Activated CD8-positive, alpha-beta memory T cell treated with anti-CD3 and anti-CD28 coated beads for 4 hours (primary cell): Measurements from ENCODE around the gene ATP10A.
"Not testable (repeated sequence)": the region's sequence is repeated elsewhere in the genome, so short reads cannot be mapped to it uniquely, and the experiment has no call there.

Experiments
- DNase-seq, 2 donors: peaks; one replicate each; pipeline ENCODE4 v3.0.0-alpha.2; 2020; ENCODE audit warnings: low read depth in 2 of 2

The ATP10A gene

GRCh38 chr15:25882466-25882865 lies 19.3 kb upstream of the ATP10A start:
- no peak for DNase-seq

- not testable (repeated sequence) for DNase-seq
Observed at GRCh38 chr15:25880877-25881276, 17.8 kb upstream of the ATP10A start.

GRCh38 chr15:25880411-25880810 lies 17.3 kb upstream of the ATP10A start:
- DNase-seq: no peak

- no peak for DNase-seq
Observed at GRCh38 chr15:25879438-25879837, 16.3 kb upstream of the ATP10A start.

GRCh38 chr15:25877681-25878080 lies 14.6 kb upstream of the ATP10A start:
- no peak for DNase-seq

- no peak for DNase-seq
Observed at GRCh38 chr15:25876231-25877140, 13.4 kb upstream of the ATP10A start.

- no peak for DNase-seq
Observed at GRCh38 chr15:25875566-25875965, 12.4 kb upstream of the ATP10A start.

GRCh38 chr15:25874379-25874778 lies 11.3 kb upstream of the ATP10A start:
- no peak for DNase-seq

- DNase-seq: no peak
Observed at GRCh38 chr15:25871403-25871802, 8.3 kb upstream of the ATP10A start.

GRCh38 chr15:25870938-25871337 lies 7.8 kb upstream of the ATP10A start:
- DNase-seq: no peak

- no peak for DNase-seq
Observed at GRCh38 chr15:25869701-25870100, 6.6 kb upstream of the ATP10A start.

- DNase-seq: no peak
Observed at GRCh38 chr15:25866874-25867273, 3.7 kb upstream of the ATP10A start.

- no peak for DNase-seq
Observed at GRCh38 chr15:25866251-25866650, 3.1 kb upstream of the ATP10A start.

- DNase-seq: no peak
Observed at GRCh38 chr15:25864966-25865365, 1.8 kb upstream of the ATP10A start.

GRCh38 chr15:25863968-25864580 lies 947 bp upstream of the ATP10A start:
- no peak for DNase-seq

GRCh38 chr15:25862472-25863110 lies 536 bp downstream of the ATP10A start:
- no peak for DNase-seq

- no peak for DNase-seq
Observed at GRCh38 chr15:25862071-25862471, 1.1 kb downstream of the ATP10A start.

- no peak for DNase-seq
Observed at GRCh38 chr15:25860885-25861866, 2.0 kb downstream of the ATP10A start.

- DNase-seq: no peak
Observed at GRCh38 chr15:25859838-25860645, 3.1 kb downstream of the ATP10A start.

GRCh38 chr15:25858952-25859760 lies 4.0 kb downstream of the ATP10A start:
- no peak for DNase-seq
